ENCODE data around the gene HDHD2. TPM values are rescaled to one million over a fixed set of nuclear protein-coding genes. Genes with fewer than 3 reads are reported as not detected.

HDHD2 gene
- total RNA-seq, 6 experiments from 2014 or later = 17.2 to 34.6 (median 22.3) TPM

DNA sequence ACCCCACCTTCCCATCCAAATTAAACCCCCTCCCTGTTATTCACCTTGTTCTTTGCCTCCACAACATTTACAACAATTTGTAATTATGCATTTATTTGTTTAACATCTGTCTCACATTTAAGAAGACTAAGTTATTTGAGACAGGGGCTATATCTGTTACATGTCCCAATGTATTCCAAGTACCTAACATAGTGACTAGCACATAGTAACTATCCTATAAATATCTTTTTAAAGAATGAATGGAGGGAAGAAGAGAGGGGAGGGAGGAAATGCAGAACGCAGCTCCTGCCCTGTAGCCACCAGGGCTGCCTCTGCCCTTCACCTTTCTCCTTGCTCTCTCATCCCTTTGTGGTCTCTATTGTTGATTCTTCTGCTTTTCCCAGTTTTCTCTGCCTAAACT, 40.6 kb downstream of the HDHD2 start:
- intact Hi-C loops (cut with DNase I) = loop anchor here in 1 of 2 donors (10.0 kb wide), 1 partner anchor 645 kb away; no protein-coding TSS in a partner anchor
- Histone ChIP-seq H3K36me3 (peaks cover 0 to 41% (median 8%) of the 10 kb centered on the region in 4 donors), H3K9me3 (no peaks in the 10 kb centered on the region), H3K27ac (no peak overlapping the region), H3K4me3 (no peak overlapping the region), H3K4me1 (no peaks in the 10 kb centered on the region), H3K27me3 (no peaks in the 10 kb centered on the region)
- TF ChIP-seq POLR2A (IDR thresholded peaks at IDR 0.05) = no peak
- TF ChIP-seq, protein P1, sequence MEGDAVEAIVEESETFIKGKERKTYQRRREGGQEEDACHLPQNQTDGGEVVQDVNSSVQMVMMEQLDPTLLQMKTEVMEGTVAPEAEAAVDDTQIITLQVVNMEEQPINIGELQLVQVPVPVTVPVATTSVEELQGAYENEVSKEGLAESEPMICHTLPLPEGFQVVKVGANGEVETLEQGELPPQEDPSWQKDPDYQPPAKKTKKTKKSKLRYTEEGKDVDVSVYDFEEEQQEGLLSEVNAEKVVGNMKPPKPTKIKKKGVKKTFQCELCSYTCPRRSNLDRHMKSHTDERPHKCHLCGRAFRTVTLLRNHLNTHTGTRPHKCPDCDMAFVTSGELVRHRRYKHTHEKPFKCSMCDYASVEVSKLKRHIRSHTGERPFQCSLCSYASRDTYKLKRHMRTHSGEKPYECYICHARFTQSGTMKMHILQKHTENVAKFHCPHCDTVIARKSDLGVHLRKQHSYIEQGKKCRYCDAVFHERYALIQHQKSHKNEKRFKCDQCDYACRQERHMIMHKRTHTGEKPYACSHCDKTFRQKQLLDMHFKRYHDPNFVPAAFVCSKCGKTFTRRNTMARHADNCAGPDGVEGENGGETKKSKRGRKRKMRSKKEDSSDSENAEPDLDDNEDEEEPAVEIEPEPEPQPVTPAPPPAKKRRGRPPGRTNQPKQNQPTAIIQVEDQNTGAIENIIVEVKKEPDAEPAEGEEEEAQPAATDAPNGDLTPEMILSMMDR (IDR thresholded peaks at IDR 0.05) = no peak
- ATAC-seq = no peak
- no peak for DNase-seq
- WGBS (ENCODE audit: insufficient coverage, low coverage, low lambda C conversion rate, missing lambda C conversion rate) = no CpG with 5 or more reads among the region's 1 CpG

- no peak for ATAC-seq
- Histone ChIP-seq H3K36me3 (peaks cover 0 to 36% (median 7%) of the 10 kb centered on the region in 4 donors), H3K4me1 (no peaks in the 10 kb centered on the region), H3K27ac (no peak overlapping the region), H3K27me3 (no peaks in the 10 kb centered on the region), H3K4me3 (no peak overlapping the region), H3K9me3 (no peaks in the 10 kb centered on the region)
- WGBS (ENCODE audit: insufficient coverage, low coverage, low lambda C conversion rate, missing lambda C conversion rate) = 90% methylated on average over 5 of the region's 7 CpGs
- intact Hi-C loops (cut with DNase I) = loop anchor here in 1 of 2 donors (10.0 kb wide), 1 partner anchor 646 kb away; no protein-coding TSS in a partner anchor
- TF ChIP-seq, protein P1 (IDR thresholded peaks at IDR 0.05) = no peak
- no peak for TF ChIP-seq POLR2A (IDR thresholded peaks at IDR 0.05)
- no peak for DNase-seq
Observed at GRCh38 chr18:47108998-47109405, 41.3 kb downstream of the HDHD2 start.

DNA sequence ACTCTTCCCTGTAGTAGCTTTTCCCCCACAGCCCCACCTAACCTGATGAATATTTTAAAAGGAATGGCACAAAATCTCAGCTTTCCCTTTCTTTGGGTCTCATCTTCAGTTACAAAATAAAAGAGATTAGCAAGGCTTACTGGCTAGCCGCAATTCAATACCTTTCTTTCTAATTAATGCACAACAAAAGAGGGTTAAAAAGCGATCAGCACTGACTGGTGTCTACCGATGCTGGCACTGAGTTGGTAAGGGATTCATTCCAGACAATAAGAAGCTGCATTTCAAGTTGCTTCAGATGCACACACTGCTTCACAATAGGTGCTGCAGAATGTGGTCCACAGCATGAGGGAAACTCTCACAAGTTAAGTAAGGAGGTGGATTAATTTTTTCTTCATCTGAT, 41.9 kb downstream of the HDHD2 start:
- ATAC-seq = no peak
- intact Hi-C loops (cut with DNase I) = loop anchor here in 1 of 2 donors (10.0 kb wide), 1 partner anchor 646 kb away; no protein-coding TSS in a partner anchor

DNA sequence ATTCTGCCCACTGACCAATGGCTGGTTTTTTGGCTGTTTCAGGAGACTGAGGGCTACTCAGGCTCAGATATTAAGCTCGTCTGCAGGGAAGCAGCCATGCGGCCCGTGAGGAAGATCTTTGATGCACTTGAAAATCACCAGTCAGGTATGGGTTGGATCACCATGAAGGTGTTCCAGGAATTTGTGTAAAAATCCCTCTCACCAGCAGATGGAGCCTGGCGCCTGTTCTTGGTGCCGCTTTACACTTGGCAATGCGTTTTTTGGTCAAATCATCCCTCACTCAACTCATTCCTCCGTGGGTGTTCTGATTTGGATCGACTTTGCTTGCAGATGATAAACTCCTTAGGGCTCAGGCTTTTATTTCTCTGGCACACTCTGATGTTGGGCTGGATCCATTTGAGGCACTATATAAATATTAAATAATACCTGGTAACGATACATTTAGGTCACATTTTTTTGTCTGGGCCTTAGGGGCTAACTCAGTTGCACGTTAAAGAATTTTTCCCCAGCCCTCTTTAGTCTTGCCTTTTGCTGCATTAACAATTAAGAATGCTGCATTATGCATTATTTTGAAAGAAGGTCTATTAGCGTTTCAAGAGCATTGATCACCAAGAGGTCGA, 50.0 kb downstream of the HDHD2 start:
- H3K27ac ChIP-seq = no peak overlapping the region
- ATAC-seq = peak; percentile 87 to 93 (median 88)
- no peak overlapping the region for H3K4me3 ChIP-seq
- H3K9me3 ChIP-seq = no peaks in the 10 kb centered on the region
- peak in 2 of 3 donors; percentile 33 to 59 for DNase-seq
- 23% methylated on average over 10 of the region's 12 CpGs for WGBS (ENCODE audit: insufficient coverage, low coverage, low lambda C conversion rate, missing lambda C conversion rate)
- H3K4me1 ChIP-seq = no peaks in the 10 kb centered on the region
- TF ChIP-seq, protein P1 (IDR thresholded peaks at IDR 0.05) = peak; percentile 64 to 75 (median 72)
- no peak for TF ChIP-seq POLR2A (IDR thresholded peaks at IDR 0.05)
- no peaks in the 10 kb centered on the region for H3K36me3 ChIP-seq
- intact Hi-C loops (cut with DNase I) = loop anchor here (5.0 to 10.0 kb wide), 2 partner anchors 102 to 654 kb away; no protein-coding TSS in a partner anchor
- no peaks in the 10 kb centered on the region for H3K27me3 ChIP-seq

More for the DNA sequence above, 41.9 kb downstream of the HDHD2 start:
- Histone ChIP-seq H3K4me1 (no peaks in the 10 kb centered on the region), H3K27ac (no peak overlapping the region), H3K36me3 (peaks cover 0 to 36% (median 7%) of the 10 kb centered on the region in 4 donors), H3K9me3 (no peaks in the 10 kb centered on the region), H3K4me3 (no peak overlapping the region), H3K27me3 (no peaks in the 10 kb centered on the region)
- no peak for DNase-seq
- 88% methylated on average over 3 of the region's 3 CpGs for WGBS (ENCODE audit: insufficient coverage, low coverage, low lambda C conversion rate, missing lambda C conversion rate)
- TF ChIP-seq, protein P1 (IDR thresholded peaks at IDR 0.05) = no peak
- TF ChIP-seq POLR2A (IDR thresholded peaks at IDR 0.05) = no peak

Data from right lobe of liver (tissue), 6 donors.